ENCODE data around the gene KCNJ6. TPM values are rescaled to one million over a fixed set of nuclear protein-coding genes. Genes with fewer than 3 reads are reported as not detected.

Gene KCNJ6
- total RNA-seq, 1 donor from 2014 or later, result 0.64 TPM

DNA sequence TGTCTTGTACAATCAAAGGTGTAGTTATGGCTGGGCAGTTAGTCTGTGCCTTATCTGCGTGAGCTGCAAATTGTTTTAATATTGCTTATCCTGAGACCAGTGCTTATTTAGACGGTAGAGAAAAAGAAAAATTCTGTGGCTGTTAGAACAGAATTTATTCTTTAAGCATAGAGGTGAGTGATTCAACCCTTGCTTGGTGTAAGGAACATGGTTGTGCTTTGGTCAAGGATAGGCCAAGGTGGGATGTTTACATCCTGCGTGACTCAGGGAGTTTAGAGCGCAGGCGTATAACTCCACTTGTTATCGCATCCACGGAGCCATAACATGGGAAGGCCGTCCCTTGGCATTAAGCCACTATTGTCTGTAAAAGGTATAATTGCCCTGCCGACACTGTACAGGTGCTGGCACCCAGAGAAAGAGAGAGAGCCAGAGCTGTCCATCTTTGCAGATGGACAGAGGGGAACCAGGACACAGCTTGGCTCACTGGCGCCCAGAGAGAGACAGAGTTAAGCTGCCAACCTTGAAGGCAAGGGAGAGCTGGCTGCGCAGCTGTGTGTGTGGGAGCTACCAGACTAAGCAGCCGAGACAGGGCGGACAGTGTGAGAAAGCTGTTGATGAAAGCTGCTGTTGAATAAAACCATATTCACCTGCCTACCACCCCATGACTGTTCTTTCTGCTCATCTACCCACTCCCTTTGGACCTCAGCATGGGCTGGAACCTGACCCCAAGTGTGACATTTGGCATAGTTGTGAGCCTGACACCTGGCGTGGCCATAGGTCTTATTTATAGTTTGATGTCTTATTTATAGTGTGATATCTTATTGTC, 349.3 kb downstream of the KCNJ6 start:
- no peak overlapping the region for H3K4me3 ChIP-seq
- peak in 1 of 2 donors; percentile 52 for DNase-seq (ENCODE audit: low spot score in 2 of 2)
- no peak overlapping the region for H3K27ac ChIP-seq
- H3K36me3 ChIP-seq, result no peaks in the 10 kb centered on the region
- H3K27me3 ChIP-seq, result no peaks in the 10 kb centered on the region
- TF ChIP-seq, protein P1, sequence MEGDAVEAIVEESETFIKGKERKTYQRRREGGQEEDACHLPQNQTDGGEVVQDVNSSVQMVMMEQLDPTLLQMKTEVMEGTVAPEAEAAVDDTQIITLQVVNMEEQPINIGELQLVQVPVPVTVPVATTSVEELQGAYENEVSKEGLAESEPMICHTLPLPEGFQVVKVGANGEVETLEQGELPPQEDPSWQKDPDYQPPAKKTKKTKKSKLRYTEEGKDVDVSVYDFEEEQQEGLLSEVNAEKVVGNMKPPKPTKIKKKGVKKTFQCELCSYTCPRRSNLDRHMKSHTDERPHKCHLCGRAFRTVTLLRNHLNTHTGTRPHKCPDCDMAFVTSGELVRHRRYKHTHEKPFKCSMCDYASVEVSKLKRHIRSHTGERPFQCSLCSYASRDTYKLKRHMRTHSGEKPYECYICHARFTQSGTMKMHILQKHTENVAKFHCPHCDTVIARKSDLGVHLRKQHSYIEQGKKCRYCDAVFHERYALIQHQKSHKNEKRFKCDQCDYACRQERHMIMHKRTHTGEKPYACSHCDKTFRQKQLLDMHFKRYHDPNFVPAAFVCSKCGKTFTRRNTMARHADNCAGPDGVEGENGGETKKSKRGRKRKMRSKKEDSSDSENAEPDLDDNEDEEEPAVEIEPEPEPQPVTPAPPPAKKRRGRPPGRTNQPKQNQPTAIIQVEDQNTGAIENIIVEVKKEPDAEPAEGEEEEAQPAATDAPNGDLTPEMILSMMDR (IDR thresholded peaks at IDR 0.05), result no peak
- H3K4me1 ChIP-seq, result peaks cover 3 to 13% of the 10 kb centered on the region in 2 donors
- H3K9me3 ChIP-seq, result no peaks in the 10 kb centered on the region
- intact Hi-C loops (cut with DNase I), result loop anchor here (5.0 to 10.0 kb wide), 2 partner anchors 55 to 102 kb away; no protein-coding TSS in a partner anchor

DNA sequence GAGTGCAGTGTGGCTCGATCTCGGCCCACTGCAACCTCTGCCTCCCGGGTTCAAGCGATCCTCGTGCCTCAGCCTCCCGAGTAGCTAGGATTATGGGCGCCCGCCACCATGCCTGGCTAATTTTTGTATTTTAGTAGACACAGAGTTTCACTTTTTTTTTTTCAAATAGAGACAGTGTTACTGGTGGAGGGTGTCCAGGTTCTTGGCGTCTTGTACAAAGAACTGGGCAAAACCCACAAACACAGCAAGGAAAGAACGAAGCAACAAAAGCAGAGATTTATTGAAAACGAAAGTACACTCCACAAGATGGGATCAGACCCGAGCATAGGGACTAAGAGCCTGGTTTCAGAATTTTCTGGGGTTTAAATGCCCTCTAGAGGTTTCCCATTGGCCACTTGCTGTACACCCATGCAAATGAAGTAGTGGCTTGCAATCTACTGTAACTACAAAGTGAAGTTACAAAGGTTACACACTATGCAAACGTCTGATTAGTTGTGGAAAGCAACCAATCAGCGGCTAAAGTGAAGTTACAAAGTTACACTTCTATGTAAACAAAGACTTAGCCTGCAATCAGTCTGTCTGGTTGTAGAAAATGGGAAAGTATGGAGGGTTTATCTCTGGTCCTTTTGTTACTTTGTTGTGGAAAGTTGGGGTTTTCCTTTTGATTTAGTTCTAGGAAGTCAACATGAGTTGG, 350.6 kb downstream of the KCNJ6 start:
- no peaks in the 10 kb centered on the region for H3K9me3 ChIP-seq
- peaks cover 3 to 13% of the 10 kb centered on the region in 2 donors for H3K4me1 ChIP-seq
- H3K27ac ChIP-seq, result peak overlapping the region; percentile 94 to 97
- H3K27me3 ChIP-seq, result no peaks in the 10 kb centered on the region
- no peaks in the 10 kb centered on the region for H3K36me3 ChIP-seq
- intact Hi-C loops (cut with DNase I), result loop anchor here (5.0 to 10.0 kb wide), 2 partner anchors 57 to 101 kb away; no protein-coding TSS in a partner anchor
- no peak for DNase-seq (ENCODE audit: low spot score in 2 of 2)
- peak overlapping the region; percentile 24 to 66 for H3K4me3 ChIP-seq
- TF ChIP-seq, protein P1 (IDR thresholded peaks at IDR 0.05), result peak in 1 of 3 experiments; percentile 15

DNA sequence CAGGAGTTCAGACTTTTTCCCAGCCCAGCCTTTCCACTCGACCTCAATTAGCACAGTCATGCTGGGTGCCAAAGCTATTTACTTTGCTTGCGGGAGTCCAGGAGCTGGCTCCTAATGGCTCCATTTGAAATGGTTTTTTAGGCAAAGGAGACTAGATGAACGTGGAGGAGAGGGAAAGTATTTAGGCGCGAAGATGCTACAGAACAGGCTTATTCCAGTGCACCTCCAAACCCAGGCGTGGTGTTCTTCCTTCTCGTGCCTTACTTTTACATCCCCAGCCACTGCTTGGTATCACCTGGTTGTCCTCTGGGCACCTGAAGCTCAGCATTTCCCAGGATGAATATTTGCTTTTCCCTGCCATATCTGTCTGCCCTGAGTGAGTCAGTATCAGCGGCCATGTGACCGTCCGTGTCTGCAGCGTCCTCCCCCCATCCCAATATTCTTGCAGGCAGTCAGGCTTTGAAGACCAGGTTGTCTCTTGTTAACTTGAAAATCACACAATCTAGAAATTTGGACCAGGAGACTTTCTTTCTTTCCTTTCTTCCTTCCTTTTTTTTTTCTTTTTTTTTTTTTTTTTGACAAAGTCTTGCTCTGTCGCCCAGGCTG, 351.2 kb downstream of the KCNJ6 start:
- peak overlapping the region; percentile 66 to 78 for H3K4me3 ChIP-seq
- peak overlapping the region; percentile 94 to 97 for H3K27ac ChIP-seq
- peaks cover 3 to 13% of the 10 kb centered on the region in 2 donors for H3K4me1 ChIP-seq
- H3K9me3 ChIP-seq, result no peaks in the 10 kb centered on the region
- H3K36me3 ChIP-seq, result no peaks in the 10 kb centered on the region
- no peaks in the 10 kb centered on the region for H3K27me3 ChIP-seq
- no peak for DNase-seq (ENCODE audit: low spot score in 2 of 2)
- TF ChIP-seq, protein P1 (IDR thresholded peaks at IDR 0.05), result no peak
- intact Hi-C loops (cut with DNase I), result loop anchor here (1.0 to 10.0 kb wide), 6 partner anchors 57 to 298 kb away; partner anchors contain the start of genes DYRK1A and VPS26C

DNA sequence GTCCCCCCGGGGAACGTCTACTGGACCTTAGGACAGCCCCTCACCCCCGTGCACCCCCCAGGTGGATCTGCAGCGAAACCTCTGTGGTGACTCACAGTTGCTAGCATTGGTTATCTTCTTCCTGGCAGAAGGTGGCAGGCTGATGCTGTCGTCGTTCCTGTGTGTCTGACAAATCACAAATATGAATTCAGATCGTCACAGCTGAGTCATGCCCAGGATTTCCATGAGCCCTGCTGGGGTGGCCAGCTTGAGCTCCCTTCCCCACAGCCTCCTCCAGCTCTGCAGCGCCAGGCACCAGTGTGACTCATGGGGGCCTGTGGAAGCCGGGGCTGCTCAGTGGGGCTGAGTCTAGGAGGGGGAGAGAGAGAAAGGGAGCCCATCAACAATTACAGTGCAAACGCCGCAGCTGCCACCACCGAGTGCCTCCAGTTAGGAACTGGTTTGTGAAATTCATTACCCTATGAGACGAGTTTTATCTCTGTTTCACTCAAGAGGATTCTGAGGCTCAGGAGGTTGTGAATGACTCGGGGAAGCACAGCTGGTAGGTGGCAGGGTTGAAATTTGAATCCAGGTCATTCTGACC, 351.8 kb downstream of the KCNJ6 start:
- Histone ChIP-seq H3K4me1 (peaks cover 3 to 13% of the 10 kb centered on the region in 2 donors), H3K4me3 (peak overlapping the region; percentile 66 to 78), H3K27ac (peak overlapping the region; percentile 94 to 97), H3K27me3 (no peaks in the 10 kb centered on the region), H3K9me3 (no peaks in the 10 kb centered on the region), H3K36me3 (no peaks in the 10 kb centered on the region)
- DNase-seq (ENCODE audit: low spot score in 2 of 2), result peak; percentile 81 to 97
- TF ChIP-seq, protein P1 (IDR thresholded peaks at IDR 0.05), result no peak
- intact Hi-C loops (cut with DNase I), result loop anchor here (1.0 to 10.0 kb wide), 5 partner anchors 73 to 297 kb away; partner anchors contain the start of genes DYRK1A and VPS26C

All from ascending aorta (tissue), 2 donors.